ENCODE results near the gene BPIFB3.

BPIFB3 gene

GRCh38 chr20:33015700-33016580 lies 37.8 kb upstream of the BPIFB3 start:
- no peak for DNase-seq

DNA sequence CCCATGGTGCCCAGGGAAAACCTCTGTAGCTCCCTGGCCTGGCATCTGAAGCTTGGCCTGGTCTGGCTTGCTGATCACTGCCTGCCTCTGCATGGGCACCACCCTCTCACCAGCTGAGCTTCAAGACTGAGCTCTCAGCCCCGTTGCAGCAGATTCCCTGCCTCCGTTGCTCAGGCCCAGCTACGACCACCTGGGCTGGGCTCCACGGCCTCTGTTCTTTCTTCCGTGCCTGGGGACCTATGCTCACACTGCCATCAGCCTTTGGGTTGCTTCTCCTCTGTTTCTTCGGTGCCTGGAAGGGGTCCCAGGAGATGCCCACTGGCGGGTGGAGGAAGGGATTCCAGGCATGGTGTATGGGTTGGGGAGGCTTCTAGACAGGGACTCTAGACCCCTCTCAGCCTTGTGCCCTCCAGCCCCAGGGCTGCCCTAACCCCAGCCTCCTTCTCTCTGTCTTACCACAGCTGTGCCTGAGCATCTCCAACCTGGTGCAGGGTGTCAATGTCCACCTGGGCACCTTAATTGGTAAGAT lies 37.1 kb upstream of the BPIFB3 start:
- DNase-seq = no peak

- no peak for DNase-seq
These were observed 36.2 kb upstream of the BPIFB3 start for GRCh38 chr20:33017542-33017941.

DNA sequence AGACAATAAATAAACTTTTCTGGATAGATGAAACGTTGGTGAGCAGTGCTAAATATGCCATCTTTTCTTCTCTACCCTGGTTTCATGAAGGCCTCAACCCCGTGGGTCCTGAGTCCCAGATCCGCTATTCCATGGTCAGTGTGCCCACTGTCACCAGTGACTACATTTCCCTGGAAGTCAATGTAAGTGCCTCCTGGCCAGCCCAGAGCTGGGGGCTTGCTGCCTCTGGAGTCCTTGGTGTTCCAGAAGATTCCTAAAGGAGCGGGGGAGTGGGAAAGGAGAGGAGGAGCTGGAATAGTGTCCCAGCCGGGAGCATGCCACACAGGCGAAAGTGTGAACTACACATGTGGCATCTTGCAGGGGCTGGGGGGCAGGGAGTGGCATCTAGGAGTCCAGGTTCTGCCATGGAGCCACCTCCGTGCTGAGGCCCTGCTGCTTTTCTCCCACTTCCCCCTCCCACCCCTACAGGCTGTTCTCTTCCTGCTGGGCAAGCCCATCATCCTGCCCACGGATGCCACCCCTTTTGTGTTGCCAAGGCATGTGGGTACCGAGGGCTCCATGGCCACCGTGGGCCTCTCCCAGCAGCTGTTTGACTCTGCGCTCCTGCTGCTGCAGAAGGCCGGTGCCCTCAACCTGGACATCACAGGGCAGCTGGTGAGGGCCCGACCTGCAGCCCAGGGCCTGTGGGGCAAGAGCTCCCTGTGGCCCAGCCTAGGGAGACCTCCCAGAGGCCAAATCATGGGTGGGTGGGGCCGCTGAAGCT lies 35.4 kb upstream of the BPIFB3 start:
- DNase-seq = no peak

DNA sequence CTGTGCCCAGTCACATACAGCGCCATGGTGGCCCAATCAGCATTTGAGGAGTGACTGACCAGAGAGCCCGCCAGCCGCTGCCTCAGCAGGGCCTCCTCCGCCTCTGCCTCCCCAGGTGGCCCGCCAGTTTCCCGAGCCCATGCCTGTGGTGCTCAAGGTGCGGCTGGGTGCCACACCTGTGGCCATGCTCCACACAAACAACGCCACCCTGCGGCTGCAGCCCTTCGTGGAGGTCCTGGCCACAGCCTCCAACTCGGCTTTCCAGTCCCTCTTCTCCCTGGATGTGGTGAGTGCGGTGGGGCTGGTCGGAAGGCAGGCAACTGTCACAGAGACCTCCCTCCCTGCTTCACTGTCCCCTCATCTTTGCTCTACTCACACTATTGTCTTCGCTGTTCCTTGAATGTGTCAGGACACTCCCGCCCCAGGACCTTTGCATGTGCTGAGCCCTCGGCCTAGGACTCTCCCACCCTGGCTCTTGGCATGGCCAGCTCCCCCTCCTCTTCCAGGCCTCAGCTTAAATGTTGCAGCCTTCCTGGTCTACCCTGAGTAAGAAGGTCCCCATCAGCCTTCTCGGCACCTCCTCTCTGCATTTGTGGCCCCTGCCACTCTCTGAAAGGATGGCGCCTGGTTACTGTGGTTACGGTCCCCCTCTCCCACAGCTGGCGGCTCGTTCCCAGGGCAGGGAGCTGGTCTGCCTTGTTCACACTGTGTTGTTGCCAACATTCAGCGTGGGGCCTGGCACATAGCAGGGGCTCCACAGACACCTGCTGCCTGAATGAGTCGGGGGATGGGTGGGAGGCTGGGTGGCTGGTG lies 34.0 kb upstream of the BPIFB3 start:
- no peak for DNase-seq

- no peak for DNase-seq
These were observed 33.2 kb upstream of the BPIFB3 start for GRCh38 chr20:33020278-33021161.

DNA sequence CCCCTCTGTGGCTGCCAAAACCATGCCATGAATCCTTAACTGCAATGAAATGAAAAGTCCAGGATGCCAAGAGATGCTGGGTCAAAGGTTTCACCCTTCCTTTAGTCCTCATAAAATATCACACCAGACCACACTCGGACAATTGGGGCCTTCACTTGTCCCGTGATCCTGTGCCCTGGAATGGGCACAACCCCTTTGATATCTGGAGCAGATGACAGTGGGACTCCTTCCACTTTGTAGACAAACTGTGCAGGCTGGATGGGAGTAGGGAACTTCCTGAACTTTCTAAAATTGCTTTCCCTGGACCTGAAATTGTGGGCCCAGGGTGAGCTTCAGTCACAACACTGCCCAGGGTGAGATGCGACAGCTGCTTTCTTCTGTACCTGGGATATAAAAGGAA lies 31.8 kb upstream of the BPIFB3 start:
- no peak for DNase-seq

DNA sequence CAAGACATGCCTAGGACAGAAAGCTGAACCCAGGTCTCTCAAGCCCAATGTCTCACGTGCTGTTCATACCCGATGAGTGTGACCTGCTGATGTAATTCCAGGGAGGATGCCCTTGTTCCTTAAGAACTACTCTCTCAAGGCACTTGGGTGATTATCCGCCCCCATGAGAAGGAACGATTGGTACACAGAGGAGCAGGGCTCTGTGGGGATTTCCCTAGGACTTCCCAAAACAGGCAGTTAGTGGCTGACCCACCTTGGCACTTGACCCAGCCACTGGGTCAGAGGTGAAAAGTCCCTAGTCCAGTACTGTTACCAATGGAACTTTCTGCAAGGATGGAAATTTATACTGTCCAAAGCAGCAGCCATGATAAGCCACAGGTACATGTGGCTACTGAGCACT lies 31.4 kb upstream of the BPIFB3 start:
- no peak for DNase-seq

- DNase-seq = no peak
These were observed 30.8 kb upstream of the BPIFB3 start for GRCh38 chr20:33022694-33023438.

- no peak for DNase-seq
These were observed 30.1 kb upstream of the BPIFB3 start for GRCh38 chr20:33023439-33024242.

GRCh38 chr20:33024243-33024560 lies 29.5 kb upstream of the BPIFB3 start:
- DNase-seq = no peak

DNA sequence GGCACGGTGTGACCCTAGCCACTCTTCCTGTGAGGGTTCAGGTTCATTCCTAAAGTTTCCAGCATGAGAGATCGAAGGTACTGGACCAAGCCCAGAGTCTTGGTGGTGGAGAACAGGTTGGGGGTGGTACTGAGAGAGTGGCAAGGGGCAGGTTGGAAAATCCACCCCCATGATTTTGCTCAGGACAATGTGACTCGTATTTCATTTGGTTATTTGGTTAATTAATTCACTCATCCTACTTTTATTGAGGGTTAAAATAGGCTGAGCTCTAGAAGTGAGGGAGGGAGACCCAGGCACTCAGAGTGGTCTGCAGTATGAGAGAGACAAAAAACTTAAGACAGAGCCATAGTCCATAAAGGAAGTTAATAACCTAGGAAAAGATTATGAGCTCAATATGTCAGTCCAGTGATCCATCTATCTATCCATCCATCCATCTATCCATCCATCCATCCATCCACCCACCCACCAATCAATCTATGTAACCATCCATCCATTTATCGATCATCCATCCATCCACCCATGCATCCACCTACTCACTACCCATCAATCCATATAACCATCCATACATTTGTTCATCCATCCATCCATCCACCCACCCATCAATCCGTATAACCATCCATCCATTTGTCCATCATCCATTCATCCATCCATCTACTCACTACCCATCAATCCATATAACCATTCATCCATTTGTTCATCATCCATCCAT lies 28.9 kb upstream of the BPIFB3 start:
- DNase-seq = no peak

GRCh38 chr20:33025318-33025876 lies 28.3 kb upstream of the BPIFB3 start:
- no peak for DNase-seq

DNA sequence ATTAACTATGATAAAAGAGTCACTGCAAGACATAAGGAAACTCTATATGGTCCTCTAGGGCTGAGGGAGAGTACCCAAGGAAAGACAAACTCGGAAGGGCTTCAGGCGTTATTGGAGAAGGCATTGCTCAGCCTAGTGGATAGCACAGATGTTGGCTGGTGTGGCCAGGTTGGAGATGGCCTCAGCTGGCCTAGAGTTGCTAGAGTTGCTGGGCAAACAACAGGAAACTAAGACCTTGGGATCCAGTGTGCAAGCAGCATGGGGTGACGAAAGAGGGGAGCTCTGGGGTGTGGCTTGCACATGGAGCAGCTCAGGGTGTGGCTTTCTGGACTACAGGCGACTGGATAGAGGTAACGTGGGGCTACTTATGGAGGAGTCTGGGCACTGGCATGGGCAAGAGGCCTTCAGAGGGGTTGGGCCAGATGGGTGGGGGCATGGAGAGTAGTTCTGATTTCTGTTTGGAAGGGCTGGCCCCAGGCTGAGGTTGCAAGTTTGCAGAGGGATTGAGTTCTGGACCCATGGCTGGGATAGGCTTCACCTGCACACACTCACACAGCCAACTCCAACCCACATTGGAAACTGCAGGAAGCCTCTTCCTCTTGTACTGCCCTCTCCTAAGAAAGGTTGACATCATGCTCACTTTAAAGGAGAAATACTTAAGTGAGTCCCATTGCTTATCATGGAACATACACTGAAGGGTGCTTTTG lies 27.5 kb upstream of the BPIFB3 start:
- DNase-seq = no peak

DNA sequence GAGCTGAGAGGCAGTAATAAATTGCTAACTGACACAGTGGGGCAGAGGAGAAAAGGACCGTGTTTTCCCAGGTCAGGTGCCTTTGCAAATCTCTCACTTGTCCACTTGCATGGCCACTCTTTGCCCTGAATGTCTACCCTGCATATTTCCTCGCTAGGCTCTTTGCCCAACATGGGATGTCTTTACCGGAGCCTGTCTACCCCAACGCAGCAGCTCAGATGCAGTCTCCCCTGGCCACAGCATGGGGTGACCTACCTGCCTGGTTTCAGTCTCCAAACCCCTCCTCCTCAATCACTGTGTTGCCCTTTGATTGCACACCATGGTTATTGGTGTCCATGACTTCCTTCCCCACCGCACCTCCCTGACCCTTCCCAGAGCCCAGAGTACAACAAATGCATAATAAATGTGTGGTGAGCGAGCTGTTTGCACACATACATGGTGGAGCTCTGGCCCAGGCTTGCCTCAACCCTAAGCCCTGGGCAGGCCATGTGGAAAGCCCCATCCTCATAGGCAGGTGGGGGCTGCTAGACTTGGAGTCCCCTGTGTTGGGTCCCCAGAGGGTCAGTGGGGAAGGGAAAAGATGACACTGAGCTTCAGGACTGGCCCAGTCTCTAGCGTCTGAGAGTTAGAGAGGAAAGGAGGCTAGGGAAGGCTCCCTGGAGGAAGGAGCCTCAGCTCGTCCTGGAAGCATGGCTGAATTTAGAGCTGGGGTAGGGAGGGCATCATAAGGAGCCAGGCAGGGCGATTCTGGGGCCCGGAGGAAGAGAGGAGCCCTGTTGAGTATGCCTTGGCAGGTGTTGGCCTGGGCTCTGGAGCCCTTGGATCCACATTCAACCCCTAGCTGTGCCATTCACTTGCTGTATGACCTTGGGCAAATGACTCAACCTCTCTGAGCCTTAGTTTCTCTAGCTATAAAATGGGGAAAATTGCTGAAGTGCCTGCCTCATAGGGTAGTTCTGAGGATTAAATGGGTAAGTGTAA lies 26.6 kb upstream of the BPIFB3 start:
- no peak for DNase-seq

DNA sequence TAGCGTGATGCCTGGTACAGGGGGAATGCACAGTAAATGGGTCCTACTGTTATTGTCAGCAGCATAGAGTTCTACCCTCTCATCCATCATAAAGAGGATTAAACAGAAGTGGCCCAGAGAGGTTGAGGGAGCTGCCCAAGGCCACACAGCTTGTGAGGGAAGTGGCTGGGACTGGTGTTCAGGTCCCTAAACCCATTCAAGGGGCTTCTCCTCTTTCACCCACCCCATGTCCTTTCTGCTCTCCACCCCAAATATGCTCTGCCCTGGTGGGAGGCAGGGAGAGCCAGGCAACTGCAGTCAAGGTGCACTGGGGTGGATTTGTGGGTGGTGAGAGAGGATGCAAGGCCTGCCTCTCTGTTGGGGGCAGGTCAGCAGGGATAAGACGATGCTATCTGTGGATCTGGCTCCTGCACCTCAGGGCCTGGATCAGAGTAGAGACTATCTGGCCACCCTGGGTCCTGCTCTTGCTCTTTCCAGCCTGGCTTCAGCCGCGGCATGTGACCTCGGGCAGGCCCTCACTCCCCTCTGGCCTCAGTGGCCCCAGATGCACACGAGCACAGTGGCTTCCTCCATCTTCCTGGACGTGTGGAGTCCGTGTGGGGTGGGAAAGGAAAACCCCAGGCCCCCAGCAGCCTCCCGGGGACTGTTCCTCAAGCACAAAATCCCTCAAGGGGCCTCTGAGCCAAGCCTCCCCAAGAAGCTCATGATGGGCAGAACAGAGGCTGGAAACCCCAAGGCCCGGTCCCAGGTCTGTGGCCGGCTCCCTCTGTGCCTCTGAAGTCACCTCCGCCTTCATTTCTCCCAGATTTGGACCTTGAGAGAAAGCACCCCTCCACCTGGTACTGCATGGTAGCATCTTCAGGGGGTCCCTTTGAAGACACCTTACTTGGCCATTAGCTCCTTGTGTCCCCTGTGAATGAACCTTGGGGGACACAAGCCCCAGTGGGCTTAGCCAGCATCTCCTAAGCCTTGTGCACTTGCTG lies 25.6 kb upstream of the BPIFB3 start:
- no peak for DNase-seq

All from stimulated activated CD4-positive, alpha-beta T cell treated with anti-CD3 and anti-CD28 coated beads, Interleukin-4, amount 100 ng/mL, for 1 hour (primary cell).